ENCODE data around the gene ACAD10. TPM values are rescaled to one million over a fixed set of nuclear protein-coding genes. Genes with fewer than 3 reads are reported as not detected.
"Not testable (repeated sequence)": the region's sequence is repeated elsewhere in the genome, so short reads cannot be mapped to it uniquely, and the experiment has no call there.

The ACAD10 gene
- total RNA-seq, 1 experiment from 2014 or later: 4.2 TPM

- H3K27ac ChIP-seq: no peak overlapping the region
- H3K36me3 ChIP-seq: peaks cover 52% of the 10 kb centered on the region
- DNase-seq (ENCODE audit: low read depth in 1 of 2, low spot score in 2 of 2): no peak
- no peaks in the 10 kb centered on the region for H3K4me1 ChIP-seq (replicated peaks)
- H3K27me3 ChIP-seq (replicated peaks): no peaks in the 10 kb centered on the region
- no peaks in the 10 kb centered on the region for H3K9me3 ChIP-seq (replicated peaks)
- H3K4me3 ChIP-seq: no peak overlapping the region
Observed at GRCh38 chr12:111664961-111665865, 20.6 kb upstream of the ACAD10 start.

DNA sequence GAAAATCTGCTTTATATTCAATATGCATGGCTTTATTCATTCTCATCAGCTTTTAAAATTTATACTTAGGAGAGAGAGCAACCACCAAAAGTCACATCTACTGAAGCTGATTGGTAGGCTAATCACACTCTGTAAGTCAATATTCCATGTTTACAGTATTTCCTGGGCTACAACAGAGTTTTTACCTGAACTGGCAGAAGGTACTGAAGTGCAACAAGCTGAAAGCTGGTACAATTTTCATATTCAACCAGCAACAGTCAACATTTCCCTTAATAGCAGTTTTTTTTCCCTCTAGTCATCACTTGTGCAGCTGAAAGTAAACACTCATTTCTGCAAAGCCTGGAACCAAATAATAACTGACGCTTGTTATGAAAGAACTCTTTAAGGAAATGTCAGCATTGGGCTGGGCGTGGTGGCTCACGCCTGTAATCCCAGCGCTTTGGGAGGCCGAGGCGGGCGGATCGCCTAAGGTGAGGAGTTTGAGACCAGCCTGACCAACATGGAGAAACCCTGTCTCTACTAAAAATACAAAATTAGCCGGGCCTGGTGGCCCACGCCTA lies 13.0 kb upstream of the ACAD10 start:
- no peak overlapping the region for H3K4me3 ChIP-seq
- H3K27me3 ChIP-seq (replicated peaks): no peaks in the 10 kb centered on the region
- H3K4me1 ChIP-seq (replicated peaks): no peaks in the 10 kb centered on the region
- H3K36me3 ChIP-seq: peaks cover 65% of the 10 kb centered on the region
- H3K9me3 ChIP-seq (replicated peaks): no peaks in the 10 kb centered on the region
- no peak overlapping the region for H3K27ac ChIP-seq
- no peak for DNase-seq (ENCODE audit: low read depth in 1 of 2, low spot score in 2 of 2)

DNA sequence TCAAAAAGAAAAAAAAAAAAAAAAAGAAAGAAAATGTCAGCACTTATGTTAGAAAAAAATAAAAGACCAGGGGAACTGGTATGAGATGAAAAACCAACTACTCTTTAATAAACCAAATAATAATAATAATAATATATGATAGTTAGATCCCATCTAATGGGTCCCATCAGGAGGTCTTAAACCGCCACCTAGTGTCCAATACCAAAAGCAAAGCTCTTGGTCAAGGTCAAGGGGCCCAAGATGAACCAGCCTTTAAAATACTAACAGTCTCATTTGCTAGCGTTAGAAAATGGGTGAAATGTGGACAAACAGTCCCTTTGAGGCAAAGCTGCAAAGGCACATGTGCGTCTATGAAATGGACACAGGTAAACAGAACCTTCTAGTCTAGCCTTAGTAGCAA lies 12.3 kb upstream of the ACAD10 start:
- no peaks in the 10 kb centered on the region for H3K4me1 ChIP-seq (replicated peaks)
- no peak for DNase-seq (ENCODE audit: low read depth in 1 of 2, low spot score in 2 of 2)
- no peak overlapping the region for H3K4me3 ChIP-seq
- no peaks in the 10 kb centered on the region for H3K27me3 ChIP-seq (replicated peaks)
- H3K36me3 ChIP-seq: peaks cover 63% of the 10 kb centered on the region
- no peaks in the 10 kb centered on the region for H3K9me3 ChIP-seq (replicated peaks)
- H3K27ac ChIP-seq: no peak overlapping the region

- Histone ChIP-seq H3K27me3 (replicated peaks) (no peaks in the 10 kb centered on the region), H3K36me3 (peaks cover 58% of the 10 kb centered on the region), H3K4me3 (no peak overlapping the region), H3K9me3 (replicated peaks) (no peaks in the 10 kb centered on the region), H3K4me1 (replicated peaks) (no peaks in the 10 kb centered on the region), H3K27ac (no peak overlapping the region)
- DNase-seq (ENCODE audit: low read depth in 1 of 2, low spot score in 2 of 2): no peak
Observed at GRCh38 chr12:111677186-111677585, 8.7 kb upstream of the ACAD10 start.

DNA sequence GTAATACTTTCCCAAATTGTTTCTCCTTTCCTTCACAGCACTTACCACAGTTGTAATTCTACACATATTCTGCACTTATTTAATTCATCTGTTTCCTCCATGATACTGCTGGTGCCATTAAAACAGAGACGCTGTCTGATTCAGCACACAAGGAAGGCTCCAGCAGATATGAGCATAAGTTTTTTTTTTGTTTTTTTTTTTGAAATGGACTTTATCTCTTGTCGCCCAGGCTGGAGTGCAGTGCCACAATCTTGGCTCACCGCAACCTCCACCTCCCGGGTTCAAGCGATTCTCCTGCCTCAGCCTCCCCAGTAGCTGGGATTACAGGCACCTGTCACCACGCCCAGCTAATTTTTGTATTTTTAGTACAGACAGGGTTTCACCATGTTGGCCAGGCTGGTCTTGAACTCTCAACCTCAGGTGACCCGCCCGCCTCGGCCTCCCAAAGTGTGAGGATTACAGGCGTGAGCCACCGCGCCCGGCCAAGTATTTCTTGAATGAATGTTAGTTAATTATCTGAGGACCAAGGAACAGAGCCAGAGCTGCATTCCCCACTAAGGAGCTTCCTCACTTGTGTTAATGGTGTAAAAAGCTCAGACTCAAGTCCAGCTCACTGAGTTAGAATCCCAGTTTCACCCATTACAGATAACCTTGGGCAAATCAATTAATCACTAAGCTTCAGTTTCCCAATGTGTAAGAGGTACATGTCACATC lies 1.2 kb upstream of the ACAD10 start:
- H3K9me3 ChIP-seq (replicated peaks); DNase-seq (ENCODE audit: low read depth in 1 of 2, low spot score in 2 of 2); H3K27me3 ChIP-seq (replicated peaks): not testable (repeated sequence)
- peaks cover 33% of the 10 kb centered on the region for H3K36me3 ChIP-seq
- H3K4me3 ChIP-seq: peak overlapping the region; percentile 74
- peak overlapping the region; percentile 40; the same call in 1 of the 2 replicates for H3K27ac ChIP-seq
- H3K4me1 ChIP-seq (replicated peaks): peaks cover 14% of the 10 kb centered on the region

- H3K36me3 ChIP-seq: peaks cover 28% of the 10 kb centered on the region
- H3K4me3 ChIP-seq: peak overlapping the region; percentile 74
- H3K27me3 ChIP-seq (replicated peaks): no peaks in the 10 kb centered on the region
- peaks cover 14% of the 10 kb centered on the region for H3K4me1 ChIP-seq (replicated peaks)
- peak overlapping the region; percentile 40 for H3K27ac ChIP-seq
- DNase-seq (ENCODE audit: low read depth in 1 of 2, low spot score in 2 of 2): peak in 1 of 2 experiments; percentile 40
- H3K9me3 ChIP-seq (replicated peaks): no peaks in the 10 kb centered on the region
Observed at GRCh38 chr12:111685322-111685810, 487 bp upstream of the ACAD10 start.

DNA sequence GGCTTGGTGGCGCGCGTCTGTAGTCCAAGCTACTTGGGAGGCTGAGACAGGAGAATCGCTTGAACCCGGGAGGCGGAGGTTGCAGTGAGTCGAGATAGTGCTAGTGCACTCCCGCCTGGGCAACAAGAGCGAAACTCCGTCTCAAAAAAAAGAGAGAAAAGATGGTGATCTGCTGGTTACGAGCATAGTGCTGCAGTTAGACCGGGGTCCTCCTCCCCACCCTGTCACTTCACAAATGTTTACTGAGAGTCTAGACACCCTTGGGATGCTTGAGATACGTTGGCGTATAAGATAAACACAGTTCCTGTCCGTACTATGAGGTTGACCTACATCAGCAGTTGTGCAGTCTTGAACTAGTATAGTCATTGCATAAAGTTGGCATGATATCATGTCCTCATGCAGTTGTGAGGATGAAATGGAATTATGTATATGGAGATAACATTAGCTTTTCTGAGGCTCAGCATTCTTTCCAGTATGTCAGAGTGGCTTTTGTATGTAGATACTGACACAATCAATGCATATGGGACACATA lies 787 bp downstream of the ACAD10 start:
- DNase-seq (ENCODE audit: low read depth in 1 of 2, low spot score in 2 of 2): no peak
- Histone ChIP-seq H3K4me3 (peak overlapping the region; percentile 74), H3K36me3 (peaks cover 21% of the 10 kb centered on the region), H3K27me3 (replicated peaks) (no peaks in the 10 kb centered on the region), H3K9me3 (replicated peaks) (no peaks in the 10 kb centered on the region), H3K4me1 (replicated peaks) (peaks cover 14% of the 10 kb centered on the region), H3K27ac (no peak overlapping the region)

- no peaks in the 10 kb centered on the region for H3K9me3 ChIP-seq (replicated peaks)
- no peak for DNase-seq (ENCODE audit: low read depth in 1 of 2, low spot score in 2 of 2)
- no peak overlapping the region for H3K27ac ChIP-seq
- H3K4me1 ChIP-seq (replicated peaks): peaks cover 14% of the 10 kb centered on the region
- H3K27me3 ChIP-seq (replicated peaks): no peaks in the 10 kb centered on the region
- H3K4me3 ChIP-seq: peak overlapping the region; percentile 74; the same call in 1 of the 2 replicates
- H3K36me3 ChIP-seq: peaks cover 16% of the 10 kb centered on the region
Observed at GRCh38 chr12:111687255-111687654, 1.4 kb downstream of the ACAD10 start.

GRCh38 chr12:111687952-111688351 lies 2.1 kb downstream of the ACAD10 start:
- DNase-seq (ENCODE audit: low read depth in 1 of 2, low spot score in 2 of 2): no peak
- Histone ChIP-seq H3K36me3 (peaks cover 17% of the 10 kb centered on the region), H3K27me3 (replicated peaks) (no peaks in the 10 kb centered on the region), H3K9me3 (replicated peaks) (no peaks in the 10 kb centered on the region), H3K4me3 (no peak overlapping the region), H3K4me1 (replicated peaks) (peaks cover 14% of the 10 kb centered on the region), H3K27ac (no peak overlapping the region)

DNA sequence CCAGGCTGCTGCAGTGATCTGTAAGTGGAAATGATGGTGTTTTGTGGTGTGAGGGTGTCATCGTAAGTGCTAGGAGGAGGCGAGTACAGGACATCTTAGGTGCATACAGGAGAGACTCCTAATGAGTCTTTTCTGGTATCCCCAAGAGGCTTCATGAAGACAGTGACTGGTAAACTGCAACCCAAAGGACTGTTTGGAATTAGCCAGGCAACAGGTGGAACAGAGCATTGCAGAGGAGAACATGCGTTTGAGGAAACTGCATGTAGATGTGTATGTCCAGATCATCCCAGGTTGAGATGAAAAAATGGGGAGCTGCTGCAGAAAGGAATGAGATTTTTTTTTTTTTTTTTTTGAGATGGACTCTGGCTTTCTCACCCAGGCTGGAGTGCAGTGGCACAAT lies 5.4 kb downstream of the ACAD10 start:
- Histone ChIP-seq H3K4me3 (no peak overlapping the region), H3K27ac (no peak overlapping the region), H3K9me3 (replicated peaks) (no peaks in the 10 kb centered on the region), H3K4me1 (replicated peaks) (peaks cover 8% of the 10 kb centered on the region), H3K27me3 (replicated peaks) (no peaks in the 10 kb centered on the region), H3K36me3 (peaks cover 17% of the 10 kb centered on the region)
- no peak for DNase-seq (ENCODE audit: low read depth in 1 of 2, low spot score in 2 of 2)

GRCh38 chr12:111692575-111693210 lies 6.8 kb downstream of the ACAD10 start:
- Histone ChIP-seq H3K27ac (no peak overlapping the region), H3K36me3 (peaks cover 17% of the 10 kb centered on the region), H3K27me3 (replicated peaks) (no peaks in the 10 kb centered on the region), H3K9me3 (replicated peaks) (no peaks in the 10 kb centered on the region), H3K4me3 (no peak overlapping the region), H3K4me1 (replicated peaks) (no peaks in the 10 kb centered on the region)
- DNase-seq (ENCODE audit: low read depth in 1 of 2, low spot score in 2 of 2): no peak

GRCh38 chr12:111693818-111694217 lies 8.0 kb downstream of the ACAD10 start:
- no peak overlapping the region for H3K4me3 ChIP-seq
- DNase-seq (ENCODE audit: low read depth in 1 of 2, low spot score in 2 of 2): no peak
- H3K4me1 ChIP-seq (replicated peaks): no peaks in the 10 kb centered on the region
- no peaks in the 10 kb centered on the region for H3K27me3 ChIP-seq (replicated peaks)
- no peak overlapping the region for H3K27ac ChIP-seq
- peaks cover 17% of the 10 kb centered on the region for H3K36me3 ChIP-seq
- H3K9me3 ChIP-seq (replicated peaks): no peaks in the 10 kb centered on the region

DNA sequence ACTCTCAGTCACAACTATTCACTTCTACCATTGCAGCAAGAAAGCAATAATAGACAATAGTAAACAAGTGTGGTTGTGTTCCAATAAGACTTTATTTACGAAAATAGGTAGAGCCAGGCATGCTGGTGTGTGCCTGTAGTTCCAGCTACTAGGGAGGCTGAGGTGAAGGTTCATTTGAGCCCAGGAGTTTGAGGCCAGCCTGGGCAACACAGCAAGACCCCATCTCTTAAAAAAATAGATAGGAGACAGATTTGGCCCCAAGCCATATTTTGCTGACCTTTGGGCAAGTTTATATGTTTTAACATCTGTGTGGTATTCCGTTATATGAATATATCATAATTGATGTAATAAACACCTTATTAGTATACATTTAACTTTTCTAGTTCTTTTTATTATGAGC lies 14.1 kb downstream of the ACAD10 start:
- DNase-seq (ENCODE audit: low read depth in 1 of 2, low spot score in 2 of 2): no peak
- H3K4me3 ChIP-seq: no peak overlapping the region
- no peaks in the 10 kb centered on the region for H3K27me3 ChIP-seq (replicated peaks)
- peaks cover 17% of the 10 kb centered on the region for H3K36me3 ChIP-seq
- H3K9me3 ChIP-seq (replicated peaks): no peaks in the 10 kb centered on the region
- H3K27ac ChIP-seq: no peak overlapping the region
- H3K4me1 ChIP-seq (replicated peaks): no peaks in the 10 kb centered on the region
